GM23338 (cell line): ENCODE results near the gene RAB40A. TPM values are rescaled to one million over a fixed set of nuclear protein-coding genes. Genes with fewer than 3 reads are reported as not detected.

Experiments
- ATAC-seq: fragments of 200-7000 bp; cut with Tn5 transposase; 3 replicates; pipeline ENCODE4 v1.9.1; 2020
- DNase-seq: peaks from one replicate; pipeline ENCODE4 v3.0.0-alpha.2; 2015; ENCODE audit warnings: low spot score
- H2AFZ ChIP-seq: fragments of 200-600 bp; sonication (generic); 2 replicates; pipeline ENCODE4 v1.8.0; 2016; ENCODE audit warnings: antibody characterized with exemption, mild to moderate bottlenecking, moderate library complexity
- H3F3A ChIP-seq: fragments of 200-600 bp; sonication (generic); replicated peaks from 2 replicates; pipeline ENCODE4 v1.8.0; 2017; ENCODE audit warnings: antibody characterized with exemption, mixed run types, low read depth
- H3K27ac ChIP-seq: fragments of 200-600 bp; sonication (generic); 2 replicates; pipeline ENCODE4 v1.6.1; 2016; ENCODE audit warnings: low read depth
- H3K27me3 ChIP-seq: fragments of 200-600 bp; sonication (generic); 2 replicates; pipeline ENCODE4 v1.8.0; 2016; ENCODE audit warnings: mild to moderate bottlenecking, mixed run types, moderate library complexity; ENCODE audit not compliant: insufficient read depth
- H3K36me3 ChIP-seq: fragments of 200-600 bp; sonication (generic); 2 replicates; pipeline ENCODE4 v1.8.0; 2016; ENCODE audit warnings: mild to moderate bottlenecking; ENCODE audit not compliant: insufficient read depth
- H3K4me1 ChIP-seq: fragments of 200-600 bp; sonication (generic); 2 replicates; pipeline ENCODE4 v1.8.0; 2016; ENCODE audit warnings: mild to moderate bottlenecking, moderate library complexity; ENCODE audit not compliant: insufficient read depth
- H3K4me2 ChIP-seq: fragments of 200-600 bp; sonication (generic); 2 replicates; pipeline ENCODE4 v1.7.1; 2017; ENCODE audit warnings: mixed run types
- H3K4me3 ChIP-seq: fragments of 200-600 bp; sonication (generic); 2 replicates; pipeline ENCODE4 v1.6.1; 2016; ENCODE audit warnings: mixed run types
- H3K79me2 ChIP-seq: fragments of 200-600 bp; sonication (generic); replicated peaks from 2 replicates; pipeline ENCODE4 v1.8.0; 2017; ENCODE audit warnings: mild to moderate bottlenecking; ENCODE audit not compliant: insufficient read depth
- H3K9me2 ChIP-seq: fragments of 200-600 bp; sonication (generic); 2 replicates; pipeline ENCODE4 v1.8.0; 2017; ENCODE audit not compliant: insufficient read depth
- H4K20me1 ChIP-seq: fragments of 200-600 bp; sonication (generic); replicated peaks from 2 replicates; pipeline ENCODE4 v1.8.0; 2017; ENCODE audit warnings: mild to moderate bottlenecking; ENCODE audit not compliant: insufficient read depth
- H3K27ac Mint-ChIP-seq: 2 replicates; pipeline ENCODE4 v1.8.0; 2020; ENCODE audit warnings: inconsistent platforms, mild to moderate bottlenecking, moderate library complexity, mixed read lengths
- H3K27me3 Mint-ChIP-seq: 3 replicates; pipeline ENCODE4 v1.8.0; 2022; ENCODE audit warnings: low read depth, mild to moderate bottlenecking, moderate library complexity, mixed read lengths, inconsistent platforms; ENCODE audit not compliant: insufficient read depth, poor library complexity
- H3K36me3 Mint-ChIP-seq: 3 replicates; pipeline ENCODE4 v1.8.0; 2021; ENCODE audit warnings: low read depth, mild to moderate bottlenecking, inconsistent platforms, moderate library complexity, mixed read lengths
- H3K4me1 Mint-ChIP-seq: 3 replicates; pipeline ENCODE4 v1.8.0; 2020; ENCODE audit warnings: mild to moderate bottlenecking, inconsistent platforms, mixed read lengths
- H3K4me3 Mint-ChIP-seq: 3 replicates; pipeline ENCODE4 v1.8.0; 2021; ENCODE audit warnings: moderate library complexity, mild to moderate bottlenecking, inconsistent platforms, mixed read lengths
- H3K9me3 Mint-ChIP-seq: 3 replicates; pipeline ENCODE4 v1.8.0; 2020; ENCODE audit warnings: moderate library complexity, mild to moderate bottlenecking, inconsistent platforms, mixed read lengths
- CREB1 ChIP-seq: fragments of 250-450 bp; sonication (Bioruptor Pico); IDR thresholded peaks from 2 replicates; pipeline ENCODE4 v1.5.0; 2020; ENCODE audit warnings: low read depth, mild to moderate bottlenecking, moderate library complexity
- ETS1 ChIP-seq: IDR thresholded peaks from 2 replicates; pipeline ENCODE4 v1.6.1; 2016; ENCODE audit warnings: antibody characterized with exemption
- EZH2phosphoT487 ChIP-seq: fragments of 200-600 bp; sonication (generic); IDR thresholded peaks from one replicate; pipeline ENCODE4 v1.8.1; 2018; ENCODE audit warnings: antibody characterized with exemption; ENCODE audit not compliant: unreplicated experiment
- JUNB ChIP-seq: IDR thresholded peaks from one replicate; pipeline ENCODE4 v1.6.1; 2016; ENCODE audit warnings: antibody characterized with exemption; ENCODE audit not compliant: unreplicated experiment
- NANOG ChIP-seq: IDR thresholded peaks from 2 replicates; pipeline ENCODE4 v1.6.1; 2016; ENCODE audit warnings: antibody characterized with exemption, borderline replicate concordance
- POLR2AphosphoS5 ChIP-seq: IDR thresholded peaks from 2 replicates; pipeline ENCODE4 v1.6.1; 2016; ENCODE audit warnings: antibody characterized with exemption, low read depth
- STAT1 ChIP-seq: IDR thresholded peaks from one replicate; pipeline ENCODE4 v1.6.1; 2016; ENCODE audit warnings: antibody characterized with exemption; ENCODE audit not compliant: unreplicated experiment
- ZNF114 ChIP-seq: fragments of 250-450 bp; sonication (Bioruptor Pico); IDR thresholded peaks from 2 replicates; pipeline ENCODE4 v1.5.0; 2020; ENCODE audit warnings: mild to moderate bottlenecking, moderate library complexity
- ZNF331 ChIP-seq: fragments of 250-450 bp; sonication (Bioruptor Pico); IDR thresholded peaks from 2 replicates; pipeline ENCODE4 v1.5.0; 2020; ENCODE audit warnings: low read depth, mild to moderate bottlenecking, moderate library complexity
- ZNF462 ChIP-seq: fragments of 250-450 bp; sonication (Bioruptor Pico); IDR thresholded peaks from 2 replicates; pipeline ENCODE4 v1.5.0; 2020; ENCODE audit warnings: mild to moderate bottlenecking, moderate library complexity
- polyA plus RNA-seq: library from polyadenylated mRNA; unstranded; fragments of >200 nt; fragmentation: Nextera tagmentation; extraction: Ambion mirVana; gene quantifications from 2 replicates; pipeline ENCODE4 v1.2.1, GENCODE V29; 2016
- total RNA-seq: library from RNA; depleted of rRNA; stranded (reverse); fragments of >200 nt; shearing (Covaris generic); gene quantifications from 2 replicates; pipeline ENCODE4 v1.2.3, GENCODE V29; 2014

RAB40A gene
- total and polyA plus RNA-seq, 2 experiments from 2014 or later = 2.0 TPM; not detected in 1

DNA sequence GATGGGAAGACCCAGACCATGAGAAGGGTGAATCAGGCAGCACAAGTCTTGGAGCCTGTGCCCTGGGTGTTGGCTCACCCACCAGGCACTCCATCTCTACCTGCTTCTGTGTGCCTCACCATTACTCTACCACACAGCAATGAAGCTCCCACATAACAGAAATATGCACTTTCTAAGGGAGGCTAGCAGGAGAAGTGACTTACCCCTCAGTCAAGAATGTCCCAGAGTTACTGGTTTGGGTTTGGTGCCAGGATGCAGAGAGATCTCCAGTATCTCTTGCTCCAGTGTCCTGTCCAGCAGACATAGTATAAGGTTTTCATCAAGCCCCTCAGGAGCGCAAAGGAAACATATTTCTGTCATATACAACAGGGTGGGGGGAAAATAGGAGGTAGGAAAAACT lies 11.3 kb upstream of the RAB40A start:
- Mint-ChIP-seq H3K27me3 (peaks cover 8% of the 10 kb centered on the region), H3K4me3 (no peak overlapping the region), H3K4me1 (peaks cover 6% of the 10 kb centered on the region; the same call in 1 of the 3 replicates), H3K36me3 (no peaks in the 10 kb centered on the region), H3K27ac (no peak overlapping the region), H3K9me3 (no peaks in the 10 kb centered on the region; the same call in 2 of the 3 replicates)
- H3K4me1 ChIP-seq = no peaks in the 10 kb centered on the region
- H4K20me1 ChIP-seq = no peaks in the 10 kb centered on the region
- H3F3A ChIP-seq = no peaks in the 10 kb centered on the region
- H3K27ac ChIP-seq = no peak overlapping the region
- no peak overlapping the region for H3K4me3 ChIP-seq
- H2AFZ ChIP-seq = no peak overlapping the region
- no peaks in the 10 kb centered on the region for H3K36me3 ChIP-seq
- ATAC-seq (no peak), DNase-seq (no peak)
- H3K9me2 ChIP-seq = no peaks in the 10 kb centered on the region
- TF ChIP-seq ZNF462 (no peak), STAT1 (no peak), JUNB (no peak), EZH2phosphoT487 (no peak), NANOG (no peak), ZNF331 (no peak), ZNF114 (CRISPR knock-in tag) (no peak)
- no peaks in the 10 kb centered on the region for H3K79me2 ChIP-seq
- H3K4me2 ChIP-seq = no peak overlapping the region
- no peaks in the 10 kb centered on the region for H3K27me3 ChIP-seq

DNA sequence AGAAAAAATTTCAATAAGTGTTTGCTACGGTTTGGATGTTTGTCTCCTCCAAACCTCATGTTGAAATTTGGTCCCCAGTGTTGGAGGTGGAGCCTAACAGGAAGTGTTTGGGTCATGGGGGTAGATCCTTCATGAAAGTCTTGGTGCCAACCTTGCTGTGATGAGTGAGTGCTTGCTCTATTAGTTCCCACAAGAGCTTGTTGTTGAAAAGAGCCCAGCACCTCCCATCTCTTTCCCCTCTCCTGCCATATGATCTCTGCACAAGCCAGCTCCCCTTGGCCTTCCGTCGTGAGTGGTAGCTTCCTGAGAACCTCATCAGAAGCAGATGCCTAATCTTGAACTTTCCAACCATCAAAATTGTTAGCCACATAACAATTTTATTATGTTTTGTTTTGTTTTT lies 10.3 kb upstream of the RAB40A start:
- ATAC-seq (no peak), DNase-seq (no peak)
- Histone ChIP-seq H3K36me3 (no peaks in the 10 kb centered on the region), H3F3A (no peaks in the 10 kb centered on the region), H2AFZ (no peak overlapping the region), H3K4me3 (no peak overlapping the region), H4K20me1 (no peaks in the 10 kb centered on the region), H3K79me2 (no peaks in the 10 kb centered on the region), H3K27me3 (no peaks in the 10 kb centered on the region), H3K9me2 (no peaks in the 10 kb centered on the region), H3K4me2 (no peak overlapping the region), H3K4me1 (no peaks in the 10 kb centered on the region), H3K27ac (no peak overlapping the region)
- no peaks in the 10 kb centered on the region; the same call in 2 of the 3 replicates for H3K9me3 Mint-ChIP-seq
- no peak overlapping the region for H3K27ac Mint-ChIP-seq
- no peaks in the 10 kb centered on the region for H3K36me3 Mint-ChIP-seq
- H3K27me3 Mint-ChIP-seq = peaks cover 8% of the 10 kb centered on the region
- peaks cover 6% of the 10 kb centered on the region; the same call in 1 of the 3 replicates for H3K4me1 Mint-ChIP-seq
- H3K4me3 Mint-ChIP-seq = no peak overlapping the region
- TF ChIP-seq ZNF331 (no peak), EZH2phosphoT487 (no peak), JUNB (no peak), POLR2AphosphoS5 (no peak), NANOG (no peak), CREB1 (CRISPR knock-in tag) (no peak), ETS1 (no peak)
